Stomach (tissue), 4 donors: ENCODE data around the gene FBXO17.

ENCODE experiments used
- EP300 ChIP-seq: sonication (generic); formaldehyde crosslinking; IDR thresholded peaks from one replicate; pipeline ENCODE4 v1.6.1; 2017; ENCODE audit warnings: antibody characterized with exemption
- POLR2A ChIP-seq, 4 donors: fragments of 450-650 bp; IDR thresholded peaks; one replicate each; pipeline ENCODE4 v1.6.1; 2016; ENCODE audit warnings: antibody characterized with exemption in 4 of 4, control low read depth in 2 of 4, mild to moderate bottlenecking in 1 of 4, moderate library complexity in 1 of 4
- POLR2AphosphoS5 ChIP-seq, 3 donors: sonication (generic); formaldehyde crosslinking; IDR thresholded peaks; one replicate each; pipeline ENCODE4 v1.6.1; 2016; ENCODE audit warnings: antibody characterized with exemption in 3 of 3
- TF ChIP-seq, protein P1 (sequence below), 7 experiments: fragments of 450-650 bp in 4 of 7; fragments of 200-600 bp in 3 of 7; sonication (generic) in 3 of 7; IDR thresholded peaks; one replicate each; pipeline ENCODE4 v1.5.1; 2016 to 2019; ENCODE audit warnings: antibody characterized with exemption in 7 of 7, control low read depth in 2 of 7, mild to moderate bottlenecking in 1 of 7

- TF ChIP-seq, protein P1, sequence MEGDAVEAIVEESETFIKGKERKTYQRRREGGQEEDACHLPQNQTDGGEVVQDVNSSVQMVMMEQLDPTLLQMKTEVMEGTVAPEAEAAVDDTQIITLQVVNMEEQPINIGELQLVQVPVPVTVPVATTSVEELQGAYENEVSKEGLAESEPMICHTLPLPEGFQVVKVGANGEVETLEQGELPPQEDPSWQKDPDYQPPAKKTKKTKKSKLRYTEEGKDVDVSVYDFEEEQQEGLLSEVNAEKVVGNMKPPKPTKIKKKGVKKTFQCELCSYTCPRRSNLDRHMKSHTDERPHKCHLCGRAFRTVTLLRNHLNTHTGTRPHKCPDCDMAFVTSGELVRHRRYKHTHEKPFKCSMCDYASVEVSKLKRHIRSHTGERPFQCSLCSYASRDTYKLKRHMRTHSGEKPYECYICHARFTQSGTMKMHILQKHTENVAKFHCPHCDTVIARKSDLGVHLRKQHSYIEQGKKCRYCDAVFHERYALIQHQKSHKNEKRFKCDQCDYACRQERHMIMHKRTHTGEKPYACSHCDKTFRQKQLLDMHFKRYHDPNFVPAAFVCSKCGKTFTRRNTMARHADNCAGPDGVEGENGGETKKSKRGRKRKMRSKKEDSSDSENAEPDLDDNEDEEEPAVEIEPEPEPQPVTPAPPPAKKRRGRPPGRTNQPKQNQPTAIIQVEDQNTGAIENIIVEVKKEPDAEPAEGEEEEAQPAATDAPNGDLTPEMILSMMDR (IDR thresholded peaks at IDR 0.05) = no peak
- TF ChIP-seq POLR2A (IDR thresholded peaks at IDR 0.05) (no peak), POLR2AphosphoS5 (IDR thresholded peaks at IDR 0.05) (no peak), EP300 (no peak)
Observed at GRCh38 chr19:38907670-38908069, 67.9 kb downstream of the FBXO17 start.
